Panc1 (cell line): ENCODE data around the gene ATP10D. TPM values are rescaled to one million over a fixed set of nuclear protein-coding genes. Genes with fewer than 3 reads are reported as not detected.

ENCODE experiments used
- ATAC-seq: fragments of 200-7000 bp; cut with Tn5 transposase; 2 replicates; pipeline ENCODE4 v1.9.1; 2020; ENCODE audit warnings: mild to moderate bottlenecking, moderate library complexity
- BruUV-seq: library from RNA; stranded (reverse); fragments of 400-500 nt; replicated peaks from 2 replicates; lab custom pipeline; 2021; lab: Mats Ljungman, UMichigan
- CTCF ChIA-PET: fragments of 300-600 bp; sonication (Branson Sonifier 250); formaldehyde crosslinking; loops from one replicate; lab custom pipeline; 2022; ENCODE audit warnings: antibody characterized with exemption; lab: Charles Lee
- POLR2A ChIA-PET: fragments of 300-600 bp; sonication (Branson Sonifier 250); formaldehyde crosslinking; loops from one replicate; lab custom pipeline; 2022; ENCODE audit warnings: antibody characterized with exemption; lab: Charles Lee
- DNase-seq: peaks from one replicate; pipeline ENCODE4 v3.0.0-alpha.2; 2010; ENCODE audit warnings: low read depth, low spot score
- H3K27ac ChIP-seq: 2 replicates; pipeline ENCODE4 v1.5.1; 2011; ENCODE audit warnings: mild to moderate bottlenecking, low read length, inconsistent platforms
- H3K27me3 ChIP-seq: fragments of 200-500 bp; sonication (Bioruptor generic); 2 replicates; pipeline ENCODE4 v1.6.0; 2014; ENCODE audit warnings: low read length, inconsistent platforms; ENCODE audit not compliant: control insufficient read depth, insufficient read depth
- H3K36me3 ChIP-seq: fragments of 200-500 bp; sonication (Bioruptor generic); 2 replicates; pipeline ENCODE4 v1.5.1; 2014; ENCODE audit warnings: inconsistent platforms, mild to moderate bottlenecking, low read length, moderate library complexity; ENCODE audit not compliant: control insufficient read depth, insufficient read depth
- H3K4me1 ChIP-seq: 2 replicates; pipeline ENCODE4 v1.5.1; 2011; ENCODE audit warnings: inconsistent platforms, mild to moderate bottlenecking, low read length, moderate library complexity; ENCODE audit not compliant: control insufficient read depth, insufficient read depth
- H3K4me3 ChIP-seq, 2 experiments: 2 replicates each; pipeline ENCODE4 v1.5.1; 2011 to 2012; ENCODE audit warnings: low read depth in 2 of 2, low read length in 2 of 2, mild to moderate bottlenecking in 2 of 2, inconsistent platforms in 1 of 2, moderate library complexity in 1 of 2
- H3K9me3 ChIP-seq: fragments of 200-500 bp; sonication (Bioruptor generic); 2 replicates; pipeline ENCODE4 v1.5.1; 2014; ENCODE audit warnings: low read depth, mild to moderate bottlenecking, inconsistent platforms, low read length, moderate library complexity; ENCODE audit not compliant: control insufficient read depth, insufficient read depth
- POLR2AphosphoS5 ChIP-seq: IDR thresholded peaks from 2 replicates; pipeline ENCODE4 v1.6.1; 2012; ENCODE audit warnings: mild to moderate bottlenecking, low read depth, low read length, moderate library complexity
- REST ChIP-seq, 2 experiments: IDR thresholded peaks; 2 replicates each; pipeline ENCODE4 v1.6.1; 2011 to 2012; ENCODE audit warnings: low read depth in 2 of 2, control low read depth in 1 of 2, low read length in 1 of 2, mild to moderate bottlenecking in 1 of 2, moderate library complexity in 1 of 2; ENCODE audit not compliant: insufficient read depth in 1 of 2
- SIN3A ChIP-seq: IDR thresholded peaks from 2 replicates; pipeline ENCODE4 v1.6.1; 2012; ENCODE audit warnings: low read depth, mild to moderate bottlenecking, low read length, moderate library complexity, borderline replicate concordance; ENCODE audit not compliant: insufficient read depth
- TCF7L2 ChIP-seq: IDR thresholded peaks from 2 replicates; pipeline ENCODE4 v1.6.1; 2011; ENCODE audit warnings: mild to moderate bottlenecking, low read depth, low read length, inconsistent platforms
- in situ Hi-C: cut with HindIII; loops from 2 replicates; pipeline ENCODE4 v1.10.0; 2016; ENCODE audit warnings: low sequenced_read_pairs, low pct_unique_long_range_greater_than_20kb
- intact Hi-C: fragments of 100-400 bp; cut with micrococcal nuclease; formaldehyde crosslinking; loops from one replicate; pipeline ENCODE4 v1.10.0; 2022; ENCODE audit not compliant: unreplicated experiment
- total RNA-seq: library from RNA; stranded (reverse); gene quantifications from one replicate; pipeline ENCODE4 v1.2.1, GENCODE V29; 2021; ENCODE audit not compliant: unreplicated experiment
- TF ChIP-seq, protein P1 (sequence below): fragments of 450-650 bp; IDR thresholded peaks from 2 replicates; pipeline ENCODE4 v1.5.1; 2017; ENCODE audit warnings: mild to moderate bottlenecking

Gene ATP10D
- total RNA-seq, 1 experiment from 2014 or later = 13.9 TPM

DNA sequence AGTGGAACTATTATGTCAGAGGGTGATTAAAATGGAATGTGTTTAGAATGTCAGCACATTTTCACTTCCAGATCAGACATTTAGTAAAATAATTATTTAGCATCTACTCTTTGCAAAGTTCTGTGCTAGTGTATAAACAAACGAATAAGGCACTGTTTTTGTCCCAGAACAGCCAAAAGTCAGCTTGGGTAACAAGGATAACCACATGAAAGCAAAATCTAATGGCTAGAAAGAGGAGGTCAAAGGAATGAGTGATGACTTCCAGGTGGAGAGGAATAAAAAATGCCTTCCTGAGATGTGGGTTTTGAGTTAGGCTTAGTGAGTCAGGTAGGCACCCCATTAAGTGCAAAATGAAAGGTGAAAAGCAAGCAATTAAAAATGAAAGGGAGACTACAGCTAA, 112.6 kb downstream of the ATP10D start:
- no TSS peak for BruUV-seq
- Histone ChIP-seq H3K9me3 (no peaks in the 10 kb centered on the region), H3K4me1 (no peaks in the 10 kb centered on the region), H3K36me3 (no peaks in the 10 kb centered on the region), H3K27ac (no peak overlapping the region), H3K27me3 (no peaks in the 10 kb centered on the region), H3K4me3 (no peak overlapping the region)
- intact Hi-C loops (no loop called here), in situ Hi-C loops (no loop called here)
- ATAC-seq (no peak), DNase-seq (no peak)
- no peak for TF ChIP-seq POLR2AphosphoS5
- TF ChIP-seq SIN3A = no peak
- TF ChIP-seq, protein P1, sequence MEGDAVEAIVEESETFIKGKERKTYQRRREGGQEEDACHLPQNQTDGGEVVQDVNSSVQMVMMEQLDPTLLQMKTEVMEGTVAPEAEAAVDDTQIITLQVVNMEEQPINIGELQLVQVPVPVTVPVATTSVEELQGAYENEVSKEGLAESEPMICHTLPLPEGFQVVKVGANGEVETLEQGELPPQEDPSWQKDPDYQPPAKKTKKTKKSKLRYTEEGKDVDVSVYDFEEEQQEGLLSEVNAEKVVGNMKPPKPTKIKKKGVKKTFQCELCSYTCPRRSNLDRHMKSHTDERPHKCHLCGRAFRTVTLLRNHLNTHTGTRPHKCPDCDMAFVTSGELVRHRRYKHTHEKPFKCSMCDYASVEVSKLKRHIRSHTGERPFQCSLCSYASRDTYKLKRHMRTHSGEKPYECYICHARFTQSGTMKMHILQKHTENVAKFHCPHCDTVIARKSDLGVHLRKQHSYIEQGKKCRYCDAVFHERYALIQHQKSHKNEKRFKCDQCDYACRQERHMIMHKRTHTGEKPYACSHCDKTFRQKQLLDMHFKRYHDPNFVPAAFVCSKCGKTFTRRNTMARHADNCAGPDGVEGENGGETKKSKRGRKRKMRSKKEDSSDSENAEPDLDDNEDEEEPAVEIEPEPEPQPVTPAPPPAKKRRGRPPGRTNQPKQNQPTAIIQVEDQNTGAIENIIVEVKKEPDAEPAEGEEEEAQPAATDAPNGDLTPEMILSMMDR = no peak
- no peak for TF ChIP-seq REST (IDR thresholded peaks at IDR 0.05; ENCODE audit: insufficient read depth in 1 of 2, low read depth in 2 of 2, low read length in 1 of 2)
- no peak for TF ChIP-seq TCF7L2
- CTCF ChIA-PET = no interaction called here
- POLR2A ChIA-PET = interaction anchor here (0.7 kb wide), 2 partner anchors 34 to 188 kb away, joined by 6 to 8 read pairs; no protein-coding TSS in a partner anchor

DNA sequence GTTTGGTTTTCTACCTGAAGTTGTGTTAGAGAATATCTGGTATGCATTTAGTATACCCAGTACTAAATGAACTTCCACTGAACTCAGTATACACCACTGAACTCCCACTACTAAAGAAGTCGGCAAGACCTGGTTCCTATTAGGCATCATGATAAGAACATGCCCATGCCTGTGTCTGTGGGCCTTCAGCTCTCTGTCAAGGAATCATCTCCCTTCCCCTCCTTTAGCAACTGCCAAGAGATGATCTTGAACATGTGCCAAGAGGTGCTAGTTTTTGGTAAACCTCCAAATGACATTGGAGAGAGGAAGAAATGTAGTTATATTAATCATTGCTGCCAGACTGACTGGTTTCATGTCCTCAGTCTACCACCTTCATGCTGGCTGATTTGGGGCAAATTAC, 113.2 kb downstream of the ATP10D start:
- Histone ChIP-seq H3K36me3 (no peaks in the 10 kb centered on the region), H3K27me3 (no peaks in the 10 kb centered on the region), H3K4me1 (no peaks in the 10 kb centered on the region), H3K4me3 (no peak overlapping the region), H3K9me3 (no peaks in the 10 kb centered on the region), H3K27ac (no peak overlapping the region)
- intact Hi-C loops = no loop called here
- TF ChIP-seq, protein P1 = no peak
- TF ChIP-seq REST (IDR thresholded peaks at IDR 0.05; ENCODE audit: insufficient read depth in 1 of 2, low read depth in 2 of 2, low read length in 1 of 2) = no peak
- no peak for TF ChIP-seq SIN3A
- TF ChIP-seq POLR2AphosphoS5 = no peak
- no peak for TF ChIP-seq TCF7L2
- BruUV-seq = no TSS peak
- DNase-seq = no peak
- in situ Hi-C loops = no loop called here
- CTCF ChIA-PET = no interaction called here
- ATAC-seq = no peak
- POLR2A ChIA-PET = no interaction called here
